H9 (cell line): Measurements from ENCODE around the gene SIK2. TPM values are rescaled to one million over a fixed set of nuclear protein-coding genes. Genes with fewer than 3 reads are reported as not detected.

Experiments used
- DNase-seq: peaks from one replicate; pipeline ENCODE4 v3.0.0-alpha.2; 2017
- H2AFZ ChIP-seq: one replicate; pipeline ENCODE4 v1.6.1; 2013; ENCODE audit warnings: mild to moderate bottlenecking, low read length, control low read depth, moderate library complexity
- H2AK5ac ChIP-seq: 2 replicates; pipeline ENCODE4 v1.6.1; 2013; ENCODE audit warnings: low read length, control low read depth, mixed read lengths; ENCODE audit not compliant: insufficient read length
- H2BK120ac ChIP-seq: one replicate; pipeline ENCODE4 v1.6.1; 2013; ENCODE audit warnings: low read depth, mild to moderate bottlenecking, low read length, control low read depth, inconsistent platforms; ENCODE audit not compliant: poor library complexity, severe bottlenecking
- H2BK12ac ChIP-seq: 2 replicates; pipeline ENCODE4 v1.6.1; 2013; ENCODE audit warnings: low read length, control low read depth, mixed read lengths, low read depth; ENCODE audit not compliant: insufficient read length
- H2BK15ac ChIP-seq: 2 replicates; pipeline ENCODE4 v1.6.1; 2013; ENCODE audit warnings: low read depth, low read length, control low read depth
- H2BK20ac ChIP-seq: one replicate; pipeline ENCODE4 v1.6.1; 2013; ENCODE audit warnings: low read depth, mild to moderate bottlenecking, low read length, control low read depth, inconsistent platforms; ENCODE audit not compliant: poor library complexity, severe bottlenecking
- H2BK5ac ChIP-seq: 2 replicates; pipeline ENCODE4 v1.6.1; 2013; ENCODE audit warnings: low read length, control low read depth, mixed read lengths; ENCODE audit not compliant: insufficient read length
- H3K14ac ChIP-seq: 2 replicates; pipeline ENCODE4 v1.6.1; 2013; ENCODE audit warnings: low read length, control low read depth; ENCODE audit not compliant: insufficient read depth
- H3K18ac ChIP-seq: 2 replicates; pipeline ENCODE4 v1.6.1; 2013; ENCODE audit warnings: low read depth, mild to moderate bottlenecking, mixed read lengths, low read length, control low read depth; ENCODE audit not compliant: insufficient read length
- H3K23ac ChIP-seq: 2 replicates; pipeline ENCODE4 v1.6.1; 2013; ENCODE audit warnings: low read length, control low read depth, mixed read lengths, low read depth; ENCODE audit not compliant: insufficient read length
- H3K23me2 ChIP-seq: 2 replicates; pipeline ENCODE4 v1.6.1; 2013; ENCODE audit warnings: low read depth, mild to moderate bottlenecking, mixed read lengths, low read length, control low read depth; ENCODE audit not compliant: insufficient read length, poor library complexity, severe bottlenecking
- H3K27ac ChIP-seq: 2 replicates; pipeline ENCODE4 v1.5.1; 2013; ENCODE audit warnings: low read length, control low read depth, mixed read lengths, low read depth; ENCODE audit not compliant: insufficient read length
- H3K27me3 ChIP-seq: 2 replicates; pipeline ENCODE4 v1.6.1; 2013; ENCODE audit warnings: low read length, control low read depth, inconsistent platforms; ENCODE audit not compliant: insufficient read depth
- H3K4ac ChIP-seq: 2 replicates; pipeline ENCODE4 v1.6.1; 2013; ENCODE audit warnings: low read depth, mild to moderate bottlenecking, control low read depth, inconsistent platforms, low read length, moderate library complexity
- H3K4me1 ChIP-seq: 2 replicates; pipeline ENCODE4 v1.6.1; 2013; ENCODE audit warnings: low read length, control low read depth, inconsistent platforms; ENCODE audit not compliant: insufficient read depth
- H3K4me2 ChIP-seq: 2 replicates; pipeline ENCODE4 v1.6.1; 2013; ENCODE audit warnings: low read length, control low read depth, mixed read lengths; ENCODE audit not compliant: insufficient read length, insufficient read depth
- H3K56ac ChIP-seq: 2 replicates; pipeline ENCODE4 v1.6.1; 2013; ENCODE audit warnings: low read depth, mild to moderate bottlenecking, mixed read lengths, low read length, control low read depth; ENCODE audit not compliant: insufficient read length
- H3K79me1 ChIP-seq: 2 replicates; pipeline ENCODE4 v1.6.1; 2013; ENCODE audit warnings: low read depth, mild to moderate bottlenecking, moderate library complexity, low read length, control low read depth, inconsistent platforms; ENCODE audit not compliant: insufficient read depth, poor library complexity, severe bottlenecking
- H3K79me2 ChIP-seq: 2 replicates; pipeline ENCODE4 v1.6.1; 2013; ENCODE audit warnings: low read length, control low read depth, inconsistent platforms; ENCODE audit not compliant: insufficient read depth
- H3K9ac ChIP-seq: 2 replicates; pipeline ENCODE4 v1.6.1; 2013; ENCODE audit warnings: low read length, control low read depth, mixed read lengths; ENCODE audit not compliant: insufficient read length; ENCODE audit errors: extremely low read depth
- H3K9me3 ChIP-seq: one replicate; pipeline ENCODE4 v1.6.1; 2013; ENCODE audit warnings: low read depth, low read length, inconsistent platforms; ENCODE audit not compliant: control insufficient read depth
- H3T11ph ChIP-seq: one replicate; pipeline ENCODE4 v1.6.1; 2013; ENCODE audit warnings: mild to moderate bottlenecking, low read length, control low read depth, inconsistent platforms
- H4K20me1 ChIP-seq: one replicate; pipeline ENCODE4 v1.6.1; 2013; ENCODE audit not compliant: control insufficient read depth, insufficient read length, insufficient read depth
- H4K5ac ChIP-seq: 2 replicates; pipeline ENCODE4 v1.6.1; 2013; ENCODE audit warnings: low read depth, mild to moderate bottlenecking, mixed read lengths, low read length, control low read depth; ENCODE audit not compliant: insufficient read length
- H4K8ac ChIP-seq: replicated peaks from 2 replicates; pipeline ENCODE4 v1.6.1; 2013; ENCODE audit warnings: low read length, control low read depth, mixed read lengths, low read depth; ENCODE audit not compliant: insufficient read length
- H4K91ac ChIP-seq: 2 replicates; pipeline ENCODE4 v1.6.1; 2013; ENCODE audit warnings: low read depth, mild to moderate bottlenecking, moderate library complexity, mixed read lengths, low read length, control low read depth; ENCODE audit not compliant: insufficient read length
- H3K27ac Mint-ChIP-seq, 3 experiments: 2 replicates in 2 of 3; 3 replicates in 1 of 3; pipeline ENCODE4 v1.8.0; 2020 to 2021; ENCODE audit warnings: mixed read lengths in 3 of 3, mild to moderate bottlenecking in 1 of 3, moderate library complexity in 1 of 3
- H3K27me3 Mint-ChIP-seq: 2 replicates; pipeline ENCODE4 v1.8.0; 2021; ENCODE audit warnings: low read depth, mild to moderate bottlenecking, moderate library complexity, mixed read lengths
- H3K36me3 Mint-ChIP-seq, 3 experiments: 2 replicates in 2 of 3; 3 replicates in 1 of 3; pipeline ENCODE4 v1.8.0; 2020 to 2021; ENCODE audit warnings: low read depth in 3 of 3, mixed read lengths in 3 of 3; ENCODE audit not compliant: insufficient read depth in 1 of 3
- H3K4me1 Mint-ChIP-seq, 2 experiments: 2 replicates each; pipeline ENCODE4 v1.8.0; 2020; ENCODE audit warnings: mixed read lengths in 2 of 2
- H3K4me3 Mint-ChIP-seq, 2 experiments: 2 replicates in 1 of 2; 3 replicates in 1 of 2; pipeline ENCODE4 v1.8.0; 2020 to 2021; ENCODE audit warnings: mild to moderate bottlenecking in 2 of 2, mixed read lengths in 2 of 2, moderate library complexity in 1 of 2
- H3K9me3 Mint-ChIP-seq, 2 experiments: 2 replicates in 1 of 2; 3 replicates in 1 of 2; pipeline ENCODE4 v1.8.0; 2020; ENCODE audit warnings: mild to moderate bottlenecking in 2 of 2, mixed read lengths in 2 of 2, moderate library complexity in 1 of 2
- WGBS: extraction: QIAGEN DNeasy Blood & Tissue Kit; methylation state at CpG from one replicate; pipeline ENCODE4 v1.1.7; 2013; ENCODE audit warnings: missing lambda C conversion rate, low lambda C conversion rate, mixed read lengths; ENCODE audit not compliant: insufficient read length; ENCODE audit errors: extremely low coverage; 5-methylcytosine and 5-hydroxymethylcytosine counted together
- total RNA-seq: library from RNA; stranded (reverse); gene quantifications from 2 replicates; pipeline ENCODE4 v1.2.1, GENCODE V29; 2021
- TF ChIP-seq, protein P1 (sequence below): fragments of 200-600 bp; sonication (generic); conservative IDR thresholded peaks from 3 replicates; pipeline ENCODE4 v1.8.0; 2021; ENCODE audit warnings: antibody characterized with exemption, mild to moderate bottlenecking

The SIK2 gene
- total RNA-seq, 1 experiment from 2014 or later, result 7.5 TPM

DNA sequence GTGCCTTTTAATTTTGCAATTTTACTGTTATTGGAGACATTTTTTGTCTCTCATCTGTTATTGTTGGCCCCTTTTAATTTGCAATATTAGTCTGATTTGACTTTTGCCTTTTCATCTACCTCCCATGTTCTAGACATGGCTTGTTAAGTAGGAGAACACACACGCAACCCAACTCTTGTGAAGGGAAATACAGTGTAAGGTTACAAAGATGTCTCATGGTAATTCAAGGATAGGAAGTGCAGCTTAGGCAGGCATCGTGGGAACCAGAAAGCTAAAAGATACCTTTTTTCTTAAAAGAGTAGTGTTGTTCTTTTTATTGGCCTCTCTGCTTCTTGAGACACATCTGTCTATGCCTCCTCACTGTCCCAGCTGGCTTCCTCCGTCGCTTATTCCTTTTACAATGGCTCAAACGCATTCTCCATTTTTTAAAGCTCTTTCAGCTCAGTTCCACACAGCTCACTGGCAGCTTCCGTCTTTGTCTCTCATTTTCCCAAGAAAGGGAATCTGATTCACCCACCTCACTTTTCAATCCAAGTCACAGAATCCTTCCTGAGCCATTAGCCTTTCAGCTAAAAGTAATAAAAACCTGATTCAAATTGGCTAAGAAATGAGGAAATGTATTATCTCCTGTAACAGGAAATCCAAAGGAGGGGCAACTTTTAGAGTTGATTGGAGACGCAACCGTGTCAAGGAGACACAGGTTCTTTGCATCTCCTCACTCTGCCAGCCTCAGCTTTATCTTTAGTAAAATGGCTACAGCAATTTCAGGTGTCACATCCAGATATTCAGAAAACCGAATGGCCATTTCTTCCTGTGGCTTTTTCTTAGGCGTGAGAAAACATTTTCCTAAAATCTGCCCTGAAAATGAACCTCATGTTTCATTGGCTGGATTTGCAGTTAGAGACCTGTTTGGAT lies 57.2 kb downstream of the SIK2 start:
- Histone ChIP-seq H3K18ac (no peak overlapping the region), H3K9ac (no peak overlapping the region), H3K79me1 (no peaks in the 10 kb centered on the region), H4K5ac (no peak overlapping the region), H3K4me2 (no peak overlapping the region), H2BK15ac (no peak overlapping the region), H3K79me2 (no peaks in the 10 kb centered on the region), H2BK20ac (no peak overlapping the region), H3K14ac (no peak overlapping the region), H2BK5ac (no peak overlapping the region), H3K56ac (no peak overlapping the region), H3K23ac (no peak overlapping the region), H2AFZ (no peak overlapping the region), H2AK5ac (no peak overlapping the region), H3T11ph (no peak overlapping the region), H4K8ac (no peak overlapping the region), H3K27ac (no peak overlapping the region), H2BK12ac (no peak overlapping the region), H4K20me1 (no peaks in the 10 kb centered on the region), H3K23me2 (no peaks in the 10 kb centered on the region), H4K91ac (no peak overlapping the region), H3K4ac (no peak overlapping the region), H2BK120ac (no peak overlapping the region), H3K9me3 (no peaks in the 10 kb centered on the region), H3K4me1 (no peaks in the 10 kb centered on the region), H3K27me3 (no peaks in the 10 kb centered on the region)
- no peaks in the 10 kb centered on the region for H3K27me3 Mint-ChIP-seq
- DNase-seq, result no peak
- H3K4me3 Mint-ChIP-seq, result no peak overlapping the region
- peaks cover 0 to 2% of the 10 kb centered on the region in 2 experiments; a peak in 1 of 5 replicates for H3K9me3 Mint-ChIP-seq
- H3K36me3 Mint-ChIP-seq, result no peaks in the 10 kb centered on the region; a peak in 2 of 7 replicates
- H3K27ac Mint-ChIP-seq, result peak overlapping the region in 2 of 3 experiments; percentile 10 to 19; a peak in 3 of 7 replicates
- H3K4me1 Mint-ChIP-seq, result peaks cover 10 to 25% of the 10 kb centered on the region in 2 experiments
- TF ChIP-seq, protein P1, sequence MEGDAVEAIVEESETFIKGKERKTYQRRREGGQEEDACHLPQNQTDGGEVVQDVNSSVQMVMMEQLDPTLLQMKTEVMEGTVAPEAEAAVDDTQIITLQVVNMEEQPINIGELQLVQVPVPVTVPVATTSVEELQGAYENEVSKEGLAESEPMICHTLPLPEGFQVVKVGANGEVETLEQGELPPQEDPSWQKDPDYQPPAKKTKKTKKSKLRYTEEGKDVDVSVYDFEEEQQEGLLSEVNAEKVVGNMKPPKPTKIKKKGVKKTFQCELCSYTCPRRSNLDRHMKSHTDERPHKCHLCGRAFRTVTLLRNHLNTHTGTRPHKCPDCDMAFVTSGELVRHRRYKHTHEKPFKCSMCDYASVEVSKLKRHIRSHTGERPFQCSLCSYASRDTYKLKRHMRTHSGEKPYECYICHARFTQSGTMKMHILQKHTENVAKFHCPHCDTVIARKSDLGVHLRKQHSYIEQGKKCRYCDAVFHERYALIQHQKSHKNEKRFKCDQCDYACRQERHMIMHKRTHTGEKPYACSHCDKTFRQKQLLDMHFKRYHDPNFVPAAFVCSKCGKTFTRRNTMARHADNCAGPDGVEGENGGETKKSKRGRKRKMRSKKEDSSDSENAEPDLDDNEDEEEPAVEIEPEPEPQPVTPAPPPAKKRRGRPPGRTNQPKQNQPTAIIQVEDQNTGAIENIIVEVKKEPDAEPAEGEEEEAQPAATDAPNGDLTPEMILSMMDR, result no peak
- no CpG with 5 or more reads among the region's 10 CpGs for WGBS
